ENCODE data around the gene SLC2A5. TPM values are rescaled to one million over a fixed set of nuclear protein-coding genes. Genes with fewer than 3 reads are reported as not detected.
A peak's percentile ranks its signal among the peaks of the same experiment; 100 is the strongest.

Gene SLC2A5
- polyA plus RNA-seq, 3 donors: 0.75 to 1.3 (median 0.81) TPM

DNA sequence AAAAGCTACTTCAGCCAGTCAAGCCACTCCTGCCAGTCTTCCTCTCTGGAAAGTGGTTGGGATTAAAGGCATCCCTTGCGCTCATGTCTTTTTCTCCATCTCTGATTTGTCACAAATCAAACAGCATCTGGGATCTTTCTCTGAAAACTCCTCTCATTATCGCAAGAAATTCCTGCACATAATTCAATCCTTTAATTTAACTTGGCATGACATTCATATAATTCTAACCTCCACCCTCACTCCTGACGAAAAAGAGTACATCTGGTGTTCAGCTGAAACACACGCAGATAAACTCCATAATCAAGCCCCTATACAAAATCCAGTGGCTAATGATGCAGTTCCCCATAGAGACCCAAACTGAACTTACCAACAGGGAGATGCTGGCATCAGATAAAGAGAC is 19.4 kb upstream of the SLC2A5 start:
- WGBS (ENCODE audit: insufficient coverage): 96% methylated on average over 3 of the region's 4 CpGs
- H2AFZ ChIP-seq (ENCODE audit: insufficient read depth, low read depth, low read length, poor library complexity, severe bottlenecking): no peak overlapping the region
- H3K27ac Mint-ChIP-seq: no peak overlapping the region

DNA sequence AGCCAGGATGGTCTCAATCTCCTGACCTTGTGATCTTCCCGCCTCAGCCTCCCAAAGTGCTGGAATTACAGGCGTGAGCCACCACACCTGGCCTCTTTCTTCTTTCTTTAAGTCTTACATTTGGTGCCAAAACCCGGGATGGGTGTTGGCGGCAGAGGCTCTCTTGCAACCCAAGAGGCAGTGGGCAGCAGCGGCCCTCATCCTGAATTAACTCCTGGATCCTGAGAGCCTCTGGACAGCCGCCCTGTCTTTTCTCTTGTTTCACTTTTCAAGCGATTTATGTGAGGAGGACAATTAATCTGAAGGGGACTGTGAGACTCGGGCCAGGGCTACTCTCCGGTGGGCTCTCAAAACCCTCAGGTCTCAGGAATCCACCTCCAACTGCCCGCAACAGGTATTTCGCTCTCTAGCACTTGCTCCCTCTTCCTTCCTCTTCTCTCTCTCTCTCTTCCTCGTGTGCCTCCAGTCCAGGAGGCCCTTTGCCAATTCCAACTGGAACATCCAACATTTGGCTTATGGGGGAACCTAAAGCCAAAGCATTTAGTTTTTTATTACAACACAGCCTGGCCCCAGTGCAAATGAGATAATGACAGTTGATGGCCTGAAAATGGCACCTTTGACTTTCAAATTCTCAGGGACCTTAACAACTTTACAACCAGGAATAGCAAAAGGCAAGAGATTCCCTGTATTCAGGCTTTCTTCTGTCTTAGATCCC is 18.1 kb upstream of the SLC2A5 start:
- H3K9me3 Mint-ChIP-seq: peaks cover 0 to 3% (median 2%) of the 10 kb centered on the region in 7 donors
- H3K36me3 Mint-ChIP-seq: peaks cover 0 to 13% of the 10 kb centered on the region in 2 donors
- TF ChIP-seq, protein P1, sequence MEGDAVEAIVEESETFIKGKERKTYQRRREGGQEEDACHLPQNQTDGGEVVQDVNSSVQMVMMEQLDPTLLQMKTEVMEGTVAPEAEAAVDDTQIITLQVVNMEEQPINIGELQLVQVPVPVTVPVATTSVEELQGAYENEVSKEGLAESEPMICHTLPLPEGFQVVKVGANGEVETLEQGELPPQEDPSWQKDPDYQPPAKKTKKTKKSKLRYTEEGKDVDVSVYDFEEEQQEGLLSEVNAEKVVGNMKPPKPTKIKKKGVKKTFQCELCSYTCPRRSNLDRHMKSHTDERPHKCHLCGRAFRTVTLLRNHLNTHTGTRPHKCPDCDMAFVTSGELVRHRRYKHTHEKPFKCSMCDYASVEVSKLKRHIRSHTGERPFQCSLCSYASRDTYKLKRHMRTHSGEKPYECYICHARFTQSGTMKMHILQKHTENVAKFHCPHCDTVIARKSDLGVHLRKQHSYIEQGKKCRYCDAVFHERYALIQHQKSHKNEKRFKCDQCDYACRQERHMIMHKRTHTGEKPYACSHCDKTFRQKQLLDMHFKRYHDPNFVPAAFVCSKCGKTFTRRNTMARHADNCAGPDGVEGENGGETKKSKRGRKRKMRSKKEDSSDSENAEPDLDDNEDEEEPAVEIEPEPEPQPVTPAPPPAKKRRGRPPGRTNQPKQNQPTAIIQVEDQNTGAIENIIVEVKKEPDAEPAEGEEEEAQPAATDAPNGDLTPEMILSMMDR (IDR thresholded peaks at IDR 0.05): no peak
- Histone ChIP-seq H2AFZ (ENCODE audit: insufficient read depth, low read depth, low read length, poor library complexity, severe bottlenecking) (no peak overlapping the region), H3K36me3 (replicated peaks in 1 of 2; ENCODE audit: control insufficient read depth in 1 of 2, insufficient read depth in 2 of 2, low read length in 2 of 2) (no peaks in the 10 kb centered on the region), H3K4me3 (replicated peaks in 1 of 3; ENCODE audit: low read depth in 2 of 3, low read length in 3 of 3) (no peak overlapping the region), H4K20me1 (ENCODE audit: insufficient read depth, low read length) (no peaks in the 10 kb centered on the region), H3K79me2 (ENCODE audit: insufficient read depth, low read length) (no peaks in the 10 kb centered on the region), H3K27me3 (ENCODE audit: control insufficient read depth in 2 of 2, insufficient read depth in 2 of 2, low read length in 2 of 2) (no peaks in the 10 kb centered on the region), H3K4me2 (replicated peaks; ENCODE audit: extremely low read depth, low read length, poor library complexity, severe bottlenecking) (no peak overlapping the region), H3K27ac (ENCODE audit: low read depth in 1 of 2, low read length in 2 of 2) (no peak overlapping the region), H3K9ac (ENCODE audit: insufficient read depth, low read length, poor library complexity, severe bottlenecking) (no peak overlapping the region), H3K9me3 (replicated peaks in 1 of 2; ENCODE audit: control insufficient read depth in 1 of 2, insufficient read depth in 1 of 2, low read length in 2 of 2) (no peaks in the 10 kb centered on the region), H3K4me1 (ENCODE audit: control insufficient read depth in 1 of 2, insufficient read depth in 2 of 2, low read length in 2 of 2) (peaks cover 48 to 55% of the 10 kb centered on the region in 2 donors)
- 79% methylated on average over 9 of the region's 12 CpGs for WGBS (ENCODE audit: insufficient coverage)
- H3K27me3 Mint-ChIP-seq (ENCODE audit: low read depth in 3 of 3): peaks cover 0 to 4% (median 0%) of the 10 kb centered on the region in 3 donors
- no peak for DNase-seq
- no peak overlapping the region for H3K4me3 Mint-ChIP-seq
- H3K27ac Mint-ChIP-seq: peak overlapping the region in 1 of 7 donors; percentile 78
- intact Hi-C loops (cut with micrococcal nuclease): no loop called here
- H3K4me1 Mint-ChIP-seq: peaks cover 62% of the 10 kb centered on the region

More for the DNA sequence above, 19.4 kb upstream of the SLC2A5 start:
- TF ChIP-seq, protein P1 (IDR thresholded peaks at IDR 0.05): no peak
- DNase-seq: no peak
- H3K4me1 Mint-ChIP-seq: peaks cover 49% of the 10 kb centered on the region
- Histone ChIP-seq H3K36me3 (replicated peaks in 1 of 2; ENCODE audit: control insufficient read depth in 1 of 2, insufficient read depth in 2 of 2, low read length in 2 of 2) (no peaks in the 10 kb centered on the region), H3K9ac (ENCODE audit: insufficient read depth, low read length, poor library complexity, severe bottlenecking) (no peak overlapping the region), H3K9me3 (replicated peaks in 1 of 2; ENCODE audit: control insufficient read depth in 1 of 2, insufficient read depth in 1 of 2, low read length in 2 of 2) (no peaks in the 10 kb centered on the region), H3K27ac (ENCODE audit: low read depth in 1 of 2, low read length in 2 of 2) (no peak overlapping the region), H3K27me3 (ENCODE audit: control insufficient read depth in 2 of 2, insufficient read depth in 2 of 2, low read length in 2 of 2) (no peaks in the 10 kb centered on the region), H3K4me3 (replicated peaks in 1 of 3; ENCODE audit: low read depth in 2 of 3, low read length in 3 of 3) (no peak overlapping the region), H3K4me1 (ENCODE audit: control insufficient read depth in 1 of 2, insufficient read depth in 2 of 2, low read length in 2 of 2) (peaks cover 48 to 55% of the 10 kb centered on the region in 2 donors), H3K79me2 (ENCODE audit: insufficient read depth, low read length) (no peaks in the 10 kb centered on the region), H4K20me1 (ENCODE audit: insufficient read depth, low read length) (no peaks in the 10 kb centered on the region), H3K4me2 (replicated peaks; ENCODE audit: extremely low read depth, low read length, poor library complexity, severe bottlenecking) (no peak overlapping the region)
- H3K36me3 Mint-ChIP-seq: peaks cover 0 to 13% of the 10 kb centered on the region in 2 donors
- intact Hi-C loops (cut with micrococcal nuclease): no loop called here
- peaks cover 0 to 4% (median 0%) of the 10 kb centered on the region in 3 donors for H3K27me3 Mint-ChIP-seq (ENCODE audit: low read depth in 3 of 3)
- H3K9me3 Mint-ChIP-seq: peaks cover 0 to 3% (median 2%) of the 10 kb centered on the region in 7 donors
- H3K4me3 Mint-ChIP-seq: no peak overlapping the region
